BJ (cell line): ENCODE measurements around the gene SSBP3. TPM values are rescaled to one million over a fixed set of nuclear protein-coding genes. Genes with fewer than 3 reads are reported as not detected.

Experiments
- CTCF ChIA-PET: fragments of 350-600 bp; formaldehyde crosslinking; extraction: SDS; loops from one replicate; lab custom pipeline; 2021; ENCODE audit warnings: antibody characterized with exemption, inconsistent platforms; lab: Yijun Ruan, JAX
- POLR2A ChIA-PET: fragments of 300-600 bp; sonication (Branson Sonifier 250); formaldehyde crosslinking; extraction: SDS; loops from one replicate; lab custom pipeline; 2021; ENCODE audit warnings: antibody characterized with exemption; lab: Charles Lee
- DNase-seq: peaks from one replicate; pipeline ENCODE4 v3.0.0-alpha.2; 2011; ENCODE audit warnings: low read depth
- H3K27me3 ChIP-seq: 2 replicates; pipeline ENCODE4 v1.6.0; 2011; ENCODE audit warnings: low read length; ENCODE audit not compliant: control insufficient read depth, insufficient read depth
- H3K36me3 ChIP-seq: 2 replicates; pipeline ENCODE4 v1.5.1; 2011; ENCODE audit warnings: low read length; ENCODE audit not compliant: control insufficient read depth, insufficient read depth
- H3K4me3 ChIP-seq: 2 replicates; pipeline ENCODE4 v1.5.1; 2011; ENCODE audit warnings: low read depth, mild to moderate bottlenecking, control low read depth, low read length
- polyA plus RNA-seq: library from polyadenylated mRNA; depleted of rRNA; stranded (reverse); fragments of >200 nt; gene quantifications from 2 replicates; pipeline ENCODE4 v1.2.3, GENCODE V29; 2011
- TF ChIP-seq, protein P1 (sequence below): IDR thresholded peaks from 2 replicates; pipeline ENCODE4 v1.5.1; 2011; ENCODE audit warnings: low read depth, mild to moderate bottlenecking, control low read depth, inconsistent platforms, low read length, moderate library complexity; ENCODE audit not compliant: insufficient read depth

SSBP3 gene
- polyA plus RNA-seq, 1 experiment = 25.9 TPM

DNA sequence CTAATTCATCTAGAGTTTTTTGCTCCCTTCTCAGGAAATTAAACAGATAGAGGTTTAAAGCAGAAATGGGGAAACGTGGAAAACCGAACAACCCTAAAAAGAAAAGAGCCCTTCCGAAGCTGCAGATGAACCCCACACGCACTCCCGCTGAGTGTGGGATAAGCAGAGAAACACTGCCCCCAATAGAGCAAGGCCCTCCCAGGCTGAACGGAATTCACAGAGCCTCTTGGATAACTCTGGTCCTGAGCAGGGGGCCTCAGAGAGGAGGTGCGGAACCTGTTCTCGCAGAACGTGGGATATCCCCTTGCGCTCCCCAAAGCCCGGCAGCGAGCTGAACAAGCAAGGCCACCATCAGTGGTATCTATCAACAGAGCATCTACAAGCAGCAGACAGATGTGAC, 44.9 kb downstream of the SSBP3 start:
- TF ChIP-seq, protein P1, sequence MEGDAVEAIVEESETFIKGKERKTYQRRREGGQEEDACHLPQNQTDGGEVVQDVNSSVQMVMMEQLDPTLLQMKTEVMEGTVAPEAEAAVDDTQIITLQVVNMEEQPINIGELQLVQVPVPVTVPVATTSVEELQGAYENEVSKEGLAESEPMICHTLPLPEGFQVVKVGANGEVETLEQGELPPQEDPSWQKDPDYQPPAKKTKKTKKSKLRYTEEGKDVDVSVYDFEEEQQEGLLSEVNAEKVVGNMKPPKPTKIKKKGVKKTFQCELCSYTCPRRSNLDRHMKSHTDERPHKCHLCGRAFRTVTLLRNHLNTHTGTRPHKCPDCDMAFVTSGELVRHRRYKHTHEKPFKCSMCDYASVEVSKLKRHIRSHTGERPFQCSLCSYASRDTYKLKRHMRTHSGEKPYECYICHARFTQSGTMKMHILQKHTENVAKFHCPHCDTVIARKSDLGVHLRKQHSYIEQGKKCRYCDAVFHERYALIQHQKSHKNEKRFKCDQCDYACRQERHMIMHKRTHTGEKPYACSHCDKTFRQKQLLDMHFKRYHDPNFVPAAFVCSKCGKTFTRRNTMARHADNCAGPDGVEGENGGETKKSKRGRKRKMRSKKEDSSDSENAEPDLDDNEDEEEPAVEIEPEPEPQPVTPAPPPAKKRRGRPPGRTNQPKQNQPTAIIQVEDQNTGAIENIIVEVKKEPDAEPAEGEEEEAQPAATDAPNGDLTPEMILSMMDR = no peak
- no peak for DNase-seq
- Histone ChIP-seq H3K27me3 (no peaks in the 10 kb centered on the region), H3K4me3 (no peak overlapping the region), H3K36me3 (peaks cover 5% of the 10 kb centered on the region)
- POLR2A ChIA-PET = no interaction called here
- CTCF ChIA-PET = interaction anchor here (1.1 to 1.6 kb wide), 3 partner anchors 10 to 43 kb away, joined by 3 to 4 read pairs (median 3); no protein-coding TSS in a partner anchor

DNA sequence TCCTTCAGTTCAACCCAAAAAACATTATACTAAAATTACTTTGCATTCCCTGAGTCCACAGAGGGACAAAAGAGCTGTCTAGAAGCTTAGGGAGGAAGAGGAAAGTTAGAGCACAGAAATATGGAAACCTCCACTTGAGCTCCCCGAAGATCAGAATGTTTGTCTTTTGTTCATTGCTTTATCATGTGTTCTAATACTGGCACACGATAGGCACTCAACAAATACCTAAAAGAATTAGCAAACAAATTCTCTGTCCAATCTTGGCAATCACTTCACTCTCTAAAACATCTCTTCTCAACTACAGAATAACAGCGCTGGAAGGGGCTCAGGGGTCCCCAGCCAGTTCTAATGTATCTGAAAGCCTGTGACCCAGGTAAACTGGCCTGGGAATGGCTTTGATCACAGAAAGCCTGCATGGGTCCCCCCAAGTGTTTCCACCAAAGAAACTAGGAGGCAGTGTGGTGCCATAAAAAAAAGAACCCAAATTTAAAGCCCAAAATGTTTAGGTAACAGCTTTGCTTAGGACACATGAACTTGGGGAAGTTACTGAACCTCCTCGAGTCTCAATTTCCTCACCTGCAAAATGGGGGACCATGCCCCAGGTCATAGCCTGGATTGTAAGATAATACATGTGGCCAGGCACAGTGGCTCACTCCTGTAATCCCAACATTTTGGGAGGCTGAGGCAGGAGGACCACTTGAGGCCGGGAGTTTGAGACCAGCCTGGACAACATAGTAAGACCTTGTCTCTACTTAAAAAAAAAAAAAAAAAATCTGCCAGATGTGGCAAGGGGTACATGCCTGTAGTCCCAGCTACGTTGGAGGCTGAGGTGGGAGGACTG, 45.8 kb downstream of the SSBP3 start:
- ChIA-PET CTCF (interaction anchor here (1.1 to 1.6 kb wide), 4 partner anchors 9 to 46 kb away, joined by 3 to 4 read pairs (median 3); partner anchors contain the start of gene SSBP3), POLR2A (no interaction called here)
- Histone ChIP-seq H3K36me3 (peaks cover 3% of the 10 kb centered on the region), H3K27me3 (no peaks in the 10 kb centered on the region), H3K4me3 (no peak overlapping the region)
- TF ChIP-seq, protein P1 = no peak
- no peak for DNase-seq

DNA sequence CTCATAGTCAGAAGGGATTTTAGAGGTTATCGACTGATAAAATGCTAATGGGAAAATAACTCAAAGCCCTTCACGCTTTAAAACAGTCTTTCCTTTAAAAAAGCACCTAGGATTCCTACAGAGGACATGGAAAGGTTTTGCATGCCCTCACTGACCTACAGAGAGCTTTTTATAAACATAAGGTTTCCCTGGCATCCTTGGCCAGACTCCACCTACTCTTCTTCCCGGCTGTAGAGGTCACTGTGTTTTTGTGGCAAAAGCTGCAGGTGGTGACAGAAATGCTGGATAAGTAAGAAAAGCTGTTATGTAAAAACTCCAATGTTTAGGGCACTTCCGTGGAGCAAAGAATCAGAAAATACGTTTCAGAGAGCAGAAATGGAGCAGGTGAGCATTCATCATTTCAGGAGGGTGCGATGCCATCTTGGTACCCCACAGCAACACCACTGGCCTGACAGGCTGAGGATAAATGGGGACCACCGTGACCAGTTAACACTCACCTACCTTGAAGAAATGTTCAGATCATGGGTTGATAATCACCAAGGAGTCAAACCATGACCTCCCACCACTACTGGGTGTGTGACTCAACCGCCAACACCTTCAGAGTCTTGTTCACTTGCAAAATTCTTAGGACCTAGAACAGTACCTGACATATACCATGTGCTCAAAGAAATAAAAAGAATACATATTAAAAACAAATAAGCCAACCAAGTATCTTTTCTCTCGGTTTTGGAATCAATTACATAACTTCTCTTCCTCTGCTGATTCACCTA, 46.6 kb downstream of the SSBP3 start:
- H3K36me3 ChIP-seq = peaks cover 2% of the 10 kb centered on the region
- H3K4me3 ChIP-seq = no peak overlapping the region
- TF ChIP-seq, protein P1 = 0 out of 2 replicates have a peak, but pooled peaks have one; percentile 11
- ChIA-PET POLR2A (interaction anchor here (0.5 to 0.6 kb wide), 2 partner anchors 16 to 45 kb away, joined by 3 to 4 read pairs; no protein-coding TSS in a partner anchor), CTCF (interaction anchor here (1.3 kb wide), 1 partner anchor 47 kb away, joined by 3 read pairs; the partner anchor contains the start of gene SSBP3)
- DNase-seq = no peak
- no peaks in the 10 kb centered on the region for H3K27me3 ChIP-seq

DNA sequence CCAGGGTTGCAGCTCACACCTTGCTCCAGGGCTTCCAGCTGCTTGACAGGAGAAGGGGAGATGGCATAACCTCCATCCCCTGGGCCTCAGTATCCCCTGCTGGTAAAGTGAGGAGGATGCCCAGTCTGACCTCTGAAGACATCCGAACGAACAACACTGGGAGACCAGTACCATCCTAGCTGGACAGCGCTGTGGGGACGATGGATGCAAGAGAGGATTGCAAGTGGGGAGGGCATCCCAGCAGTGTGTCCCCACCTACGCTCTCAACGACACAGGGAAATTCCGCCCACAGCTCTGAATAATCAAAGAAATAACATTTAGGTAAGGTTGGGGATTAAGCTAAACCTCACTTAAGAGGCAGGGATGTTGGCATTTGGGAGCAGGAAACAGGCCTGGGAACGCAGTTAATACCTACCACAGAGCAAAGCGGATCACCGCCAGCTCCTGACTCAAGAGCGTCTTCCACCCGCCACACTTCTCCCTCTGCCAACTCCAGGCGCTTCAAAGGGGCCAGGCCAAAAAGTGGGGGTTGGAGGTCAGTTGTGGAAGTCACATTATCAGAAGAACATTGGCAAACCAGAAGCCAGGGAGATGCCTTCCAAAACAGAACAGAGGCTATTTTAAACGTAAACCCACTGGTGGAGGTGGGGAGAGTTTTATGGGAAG, 47.6 kb downstream of the SSBP3 start:
- ChIA-PET CTCF (interaction anchor here (1.0 kb wide), 1 partner anchor 15 kb away, joined by 3 read pairs; no protein-coding TSS in a partner anchor), POLR2A (no interaction called here)
- Histone ChIP-seq H3K36me3 (peaks cover 2% of the 10 kb centered on the region), H3K27me3 (no peaks in the 10 kb centered on the region), H3K4me3 (no peak overlapping the region)
- TF ChIP-seq, protein P1 = no peak
- DNase-seq = no peak
